MV-4-11 (cell line): ENCODE results near the gene VWA3A.
"Not testable (repeated sequence)": the region's sequence is repeated elsewhere in the genome, so short reads cannot be mapped to it uniquely, and the experiment has no call there.

Source experiments
- DNase-seq: peaks from one replicate; lab custom pipeline; 2025; lab: John Stamatoyannopoulos, UW

Gene VWA3A

DNA sequence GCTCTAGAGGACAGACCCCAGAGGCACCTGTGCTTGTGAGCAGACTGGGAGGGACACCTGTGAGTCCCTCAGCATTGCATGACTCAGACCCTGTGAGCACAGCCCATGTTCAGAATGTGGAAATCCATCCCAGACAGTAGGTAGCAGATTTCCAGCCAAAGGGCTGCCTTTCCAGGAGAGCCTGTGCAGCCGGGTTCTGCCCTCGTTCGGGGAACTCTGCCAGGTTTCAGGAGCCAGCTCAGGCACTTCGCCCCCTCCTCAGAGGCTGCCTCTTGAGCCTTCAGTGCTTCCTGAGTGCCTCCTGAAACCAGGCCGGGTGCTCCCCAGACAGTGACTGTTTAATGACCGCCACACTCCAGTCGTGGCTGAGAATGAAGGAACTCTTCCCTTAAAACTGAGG lies 46.7 kb downstream of the VWA3A start:
- no peak for DNase-seq

GRCh38 chr16:22139732-22140131 lies 47.4 kb downstream of the VWA3A start:
- DNase-seq = no peak

GRCh38 chr16:22141767-22142166 lies 49.4 kb downstream of the VWA3A start:
- DNase-seq = no peak

GRCh38 chr16:22144520-22144919 lies 52.2 kb downstream of the VWA3A start:
- DNase-seq = no peak

- no peak for DNase-seq
Observed at GRCh38 chr16:22147853-22148252, 55.5 kb downstream of the VWA3A start.

GRCh38 chr16:22151246-22151998 lies 59.1 kb downstream of the VWA3A start:
- no peak for DNase-seq

GRCh38 chr16:22152316-22152715 lies 60.0 kb downstream of the VWA3A start:
- DNase-seq = no peak

- DNase-seq = not testable (repeated sequence)
Observed at GRCh38 chr16:22153078-22153477, 60.7 kb downstream of the VWA3A start.

DNA sequence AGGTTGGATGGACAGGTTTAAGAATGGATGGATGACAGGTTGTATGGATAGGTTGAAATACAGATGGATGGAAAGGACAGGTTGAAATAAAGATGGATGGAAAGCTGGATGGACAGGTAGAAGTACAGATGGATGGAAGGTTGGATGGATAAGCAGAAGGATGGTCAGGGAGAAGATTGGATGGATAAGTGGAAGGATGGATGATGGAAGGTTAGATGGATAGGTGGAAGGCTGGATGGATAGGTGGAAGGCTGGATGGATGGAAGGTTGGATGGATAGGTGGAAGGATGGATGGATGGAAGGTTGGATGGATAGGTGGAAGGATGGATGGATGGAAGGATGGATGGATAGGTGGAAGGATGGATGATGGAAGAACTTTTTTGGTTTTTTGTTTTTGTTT lies 69.1 kb downstream of the VWA3A start:
- no peak for DNase-seq

GRCh38 chr16:22161999-22162655 lies 69.8 kb downstream of the VWA3A start, which contains the start of gene SDR42E2:
SDR42E2 (plus strand) TSS chr16:22162506; CDS start chr16:22165583, 3,077 bp downstream.
- DNase-seq = no peak

DNA sequence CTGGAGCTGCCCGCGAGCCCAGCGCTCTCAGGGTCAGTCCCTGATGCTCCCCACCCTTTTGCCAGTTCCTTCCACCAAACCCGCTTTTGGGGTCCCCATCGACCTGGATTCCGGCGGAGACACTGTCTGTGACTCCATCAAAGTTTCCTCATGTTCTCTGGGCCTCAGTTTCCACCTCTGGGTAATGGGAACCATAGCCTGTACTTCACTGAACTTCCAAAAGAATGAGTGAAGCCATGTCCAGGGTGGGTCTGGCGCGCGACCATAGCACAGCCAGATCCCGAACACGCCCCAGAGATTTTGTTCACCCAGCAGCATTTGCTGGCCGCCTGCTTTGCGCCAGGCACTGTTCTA lies 70.3 kb downstream of the VWA3A start:
- no peak for DNase-seq

- no peak for DNase-seq
Observed at GRCh38 chr16:22163806-22164205, 71.5 kb downstream of the VWA3A start.

- no peak for DNase-seq
Observed at GRCh38 chr16:22164482-22164881, 72.1 kb downstream of the VWA3A start.

GRCh38 chr16:22165508-22166285 lies 73.4 kb downstream of the VWA3A start:
- no peak for DNase-seq

GRCh38 chr16:22171953-22172352 lies 79.6 kb downstream of the VWA3A start:
- DNase-seq = no peak

GRCh38 chr16:22172642-22173041 lies 80.3 kb downstream of the VWA3A start:
- not testable (repeated sequence) for DNase-seq

DNA sequence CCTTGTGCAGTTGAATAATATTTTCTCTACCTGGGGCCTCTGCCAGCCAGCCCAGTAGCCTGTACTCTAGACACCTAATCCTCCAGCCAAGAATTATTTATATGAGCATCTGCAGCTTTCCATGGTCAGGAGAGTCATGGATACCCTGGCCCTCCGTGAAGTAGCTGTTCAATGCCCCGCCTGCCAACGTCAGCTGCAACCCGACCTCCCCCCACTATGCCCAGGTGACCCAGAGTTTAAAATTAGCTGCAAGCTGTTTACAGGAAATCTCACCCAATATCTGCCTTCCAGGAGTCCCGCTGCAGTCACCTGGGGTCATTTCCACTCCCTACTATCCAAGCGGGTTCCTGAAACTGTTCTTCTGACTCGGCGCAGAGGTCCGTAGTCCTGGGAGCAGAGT lies 82.3 kb downstream of the VWA3A start:
- DNase-seq = no peak

DNA sequence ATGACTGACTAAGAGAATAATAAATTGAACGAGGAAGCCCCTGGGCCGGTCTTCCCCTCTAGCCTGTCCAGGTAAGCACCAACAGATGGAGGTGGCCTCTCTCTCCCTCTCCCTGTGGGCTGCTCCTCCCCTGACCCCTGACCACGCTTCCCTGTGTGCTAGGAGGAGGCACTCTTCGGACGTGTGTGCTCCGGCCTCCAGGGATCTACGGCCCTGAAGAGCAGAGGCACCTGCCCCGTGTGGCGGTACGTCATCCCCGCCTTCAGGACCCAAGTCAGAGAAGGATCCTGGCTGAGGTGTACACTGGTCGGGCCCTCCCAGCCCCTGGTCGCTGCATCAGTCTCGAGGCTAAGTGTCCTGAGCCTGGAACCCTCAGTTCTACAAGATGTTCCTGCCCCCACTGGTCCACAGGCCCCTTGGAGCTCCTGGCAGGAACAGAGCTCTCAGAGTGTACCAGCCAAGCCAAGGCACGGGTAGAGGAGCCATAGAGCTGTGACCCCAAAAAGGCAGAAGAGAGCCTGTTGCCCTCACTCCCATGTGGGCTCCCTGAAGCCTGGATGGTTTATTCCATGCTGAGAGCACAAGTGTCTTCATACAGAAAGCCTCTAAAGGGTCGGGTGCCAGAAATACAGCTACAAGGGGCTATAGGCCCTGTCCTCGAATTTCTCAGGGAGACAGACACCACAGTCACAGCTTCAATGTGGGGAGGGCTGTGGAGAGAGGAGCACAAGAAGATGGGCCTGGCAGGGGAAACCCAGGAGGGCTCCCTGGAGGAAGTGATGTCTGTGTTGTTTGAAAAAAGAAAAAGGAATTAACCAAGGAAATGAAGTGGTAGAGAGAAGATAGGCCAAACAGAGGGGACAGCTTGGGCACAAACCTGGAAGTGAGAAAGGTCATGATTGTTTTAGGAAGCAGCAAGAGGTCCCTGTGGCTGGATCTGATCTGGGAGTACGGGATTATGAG lies 85.9 kb downstream of the VWA3A start:
- DNase-seq = no peak

- no peak for DNase-seq
Observed at GRCh38 chr16:22181426-22181825, 89.1 kb downstream of the VWA3A start.

- no peak for DNase-seq
Observed at GRCh38 chr16:22181843-22182242, 89.5 kb downstream of the VWA3A start.

DNA sequence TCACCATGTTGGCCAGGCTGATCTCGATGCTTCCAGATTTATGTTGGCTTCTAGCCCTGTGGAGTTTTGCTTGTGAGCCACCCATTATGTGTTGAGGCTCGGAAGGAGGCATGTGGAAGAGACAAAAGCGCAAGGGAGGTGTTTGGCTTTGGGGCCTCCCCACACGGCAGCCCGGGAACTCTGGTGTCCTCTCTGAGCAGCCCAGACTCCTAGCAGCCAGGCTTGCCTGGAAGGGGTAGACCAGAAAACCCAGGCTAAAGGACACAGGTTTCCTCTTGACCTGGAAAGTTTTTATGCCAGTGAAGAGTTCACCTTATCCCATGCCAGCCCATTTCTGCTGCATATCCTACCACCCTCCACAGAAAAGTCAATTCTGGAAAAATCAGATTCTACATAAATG lies 91.0 kb downstream of the VWA3A start:
- no peak for DNase-seq
